Retina (tissue), 1 donor: ENCODE results near the gene GRK3.

Experiments used
- DNase-seq: peaks from one replicate; pipeline ENCODE4 v3.0.0-alpha.2; 2016

Gene GRK3

GRCh38 chr22:25741692-25742626, 177.5 kb downstream of the GRK3 start, which contains the start of gene MYO18B:
Gene MYO18B, plus strand, starts transcription at chr22:25742188. Its CDS starts 18,905 bp downstream, at chr22:25761093.
- DNase-seq, result no peak

GRCh38 chr22:25742918-25743708, 178.6 kb downstream of the GRK3 start:
- no peak for DNase-seq

- no peak for DNase-seq
Measured at GRCh38 chr22:25744694-25745093, 180.2 kb downstream of the GRK3 start.

- no peak for DNase-seq
Measured at GRCh38 chr22:25745341-25746011, 181.0 kb downstream of the GRK3 start.

GRCh38 chr22:25746012-25746373, 181.5 kb downstream of the GRK3 start:
- DNase-seq, result no peak

- no peak for DNase-seq
Measured at GRCh38 chr22:25747245-25747944, 182.9 kb downstream of the GRK3 start.

- no peak for DNase-seq
Measured at GRCh38 chr22:25748140-25748539, 183.7 kb downstream of the GRK3 start.

GRCh38 chr22:25748704-25749103, 184.2 kb downstream of the GRK3 start:
- no peak for DNase-seq

- no peak for DNase-seq
Measured at GRCh38 chr22:25749420-25750169, 185.1 kb downstream of the GRK3 start.

- no peak for DNase-seq
Measured at GRCh38 chr22:25750569-25751173, 186.2 kb downstream of the GRK3 start.

GRCh38 chr22:25751174-25751581, 186.7 kb downstream of the GRK3 start:
- DNase-seq, result no peak

- no peak for DNase-seq
Measured at GRCh38 chr22:25752615-25753214, 188.2 kb downstream of the GRK3 start.

- no peak for DNase-seq
Measured at GRCh38 chr22:25753252-25753651, 188.8 kb downstream of the GRK3 start.

GRCh38 chr22:25754527-25755202, 190.2 kb downstream of the GRK3 start:
- no peak for DNase-seq

- no peak for DNase-seq
Measured at GRCh38 chr22:25757686-25758085, 193.2 kb downstream of the GRK3 start.

GRCh38 chr22:25758316-25758715, 193.8 kb downstream of the GRK3 start:
- DNase-seq, result no peak

- DNase-seq, result no peak
Measured at GRCh38 chr22:25759825-25760231, 195.4 kb downstream of the GRK3 start.

GRCh38 chr22:25760294-25760693, 195.8 kb downstream of the GRK3 start:
- DNase-seq, result no peak

GRCh38 chr22:25760848-25761595, 196.5 kb downstream of the GRK3 start:
- DNase-seq, result no peak

- DNase-seq, result no peak
Measured at GRCh38 chr22:25762147-25762546, 197.7 kb downstream of the GRK3 start.
